ENCODE results near the gene ARHGAP24.

ARHGAP24 gene

DNA sequence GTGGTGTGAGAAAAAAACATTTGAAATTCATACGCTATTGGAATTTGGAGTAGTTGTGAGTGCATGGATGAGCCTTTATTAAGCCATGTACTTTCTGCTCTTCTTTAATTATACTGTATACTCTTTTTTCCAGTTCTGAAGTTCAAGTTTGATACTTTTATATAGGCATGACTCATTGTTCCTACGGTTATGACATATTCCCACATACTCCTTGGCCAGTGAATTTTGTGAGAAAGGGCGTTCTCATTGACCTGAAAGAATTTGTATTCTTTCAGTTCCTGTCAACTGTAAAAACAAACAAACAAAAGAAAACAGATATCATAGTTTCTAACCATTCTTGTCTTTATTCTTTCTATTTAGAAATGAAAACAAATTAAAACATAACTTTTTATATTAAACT, 477.6 kb downstream of the ARHGAP24 start:
- DNase-seq (ENCODE audit: low read depth): peak; percentile 83
- TF ChIP-seq, protein P1, sequence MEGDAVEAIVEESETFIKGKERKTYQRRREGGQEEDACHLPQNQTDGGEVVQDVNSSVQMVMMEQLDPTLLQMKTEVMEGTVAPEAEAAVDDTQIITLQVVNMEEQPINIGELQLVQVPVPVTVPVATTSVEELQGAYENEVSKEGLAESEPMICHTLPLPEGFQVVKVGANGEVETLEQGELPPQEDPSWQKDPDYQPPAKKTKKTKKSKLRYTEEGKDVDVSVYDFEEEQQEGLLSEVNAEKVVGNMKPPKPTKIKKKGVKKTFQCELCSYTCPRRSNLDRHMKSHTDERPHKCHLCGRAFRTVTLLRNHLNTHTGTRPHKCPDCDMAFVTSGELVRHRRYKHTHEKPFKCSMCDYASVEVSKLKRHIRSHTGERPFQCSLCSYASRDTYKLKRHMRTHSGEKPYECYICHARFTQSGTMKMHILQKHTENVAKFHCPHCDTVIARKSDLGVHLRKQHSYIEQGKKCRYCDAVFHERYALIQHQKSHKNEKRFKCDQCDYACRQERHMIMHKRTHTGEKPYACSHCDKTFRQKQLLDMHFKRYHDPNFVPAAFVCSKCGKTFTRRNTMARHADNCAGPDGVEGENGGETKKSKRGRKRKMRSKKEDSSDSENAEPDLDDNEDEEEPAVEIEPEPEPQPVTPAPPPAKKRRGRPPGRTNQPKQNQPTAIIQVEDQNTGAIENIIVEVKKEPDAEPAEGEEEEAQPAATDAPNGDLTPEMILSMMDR (conservative IDR thresholded peaks at IDR 0.05; ENCODE audit: control insufficient read depth, insufficient read depth, low read depth, low read length): no peak
- no peak overlapping the region for H3K4me3 ChIP-seq (ENCODE audit: control insufficient read depth, low read depth, low read length)

DNA sequence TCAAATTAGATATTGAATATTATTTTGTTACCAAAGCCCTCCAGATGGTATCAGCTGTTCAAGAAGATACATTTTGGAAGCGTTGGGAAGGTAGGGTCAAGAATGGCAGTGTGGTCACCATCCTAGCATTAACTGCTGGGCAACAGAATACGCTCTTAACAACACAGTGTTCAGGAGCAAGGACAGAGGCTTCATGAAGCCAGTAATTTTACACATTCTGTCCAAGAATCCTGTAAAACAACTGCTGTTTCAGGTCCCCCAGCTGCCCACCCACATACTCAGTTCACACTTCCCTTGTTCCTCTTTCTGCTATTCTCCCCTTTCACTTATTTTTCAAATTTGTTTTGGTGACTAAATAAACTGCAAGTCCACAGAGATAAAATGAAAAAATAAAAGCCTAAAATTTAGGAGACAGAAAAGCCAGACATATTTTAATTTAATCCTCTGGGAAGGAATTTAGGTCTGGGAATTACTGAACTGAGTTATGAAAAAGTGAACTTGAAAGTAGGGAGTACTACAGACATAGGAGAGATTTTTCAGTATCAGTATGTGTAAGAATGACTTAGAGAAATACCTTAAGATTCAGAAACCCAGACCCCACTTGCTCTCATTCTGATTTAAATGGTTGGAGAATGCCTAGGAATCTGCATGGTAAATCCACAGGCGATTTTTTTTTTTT, 478.2 kb downstream of the ARHGAP24 start:
- no peak for DNase-seq (ENCODE audit: low read depth)
- no peak overlapping the region for H3K4me3 ChIP-seq (ENCODE audit: control insufficient read depth, low read depth, low read length)
- TF ChIP-seq, protein P1 (conservative IDR thresholded peaks at IDR 0.05; ENCODE audit: control insufficient read depth, insufficient read depth, low read depth, low read length): no peak

DNA sequence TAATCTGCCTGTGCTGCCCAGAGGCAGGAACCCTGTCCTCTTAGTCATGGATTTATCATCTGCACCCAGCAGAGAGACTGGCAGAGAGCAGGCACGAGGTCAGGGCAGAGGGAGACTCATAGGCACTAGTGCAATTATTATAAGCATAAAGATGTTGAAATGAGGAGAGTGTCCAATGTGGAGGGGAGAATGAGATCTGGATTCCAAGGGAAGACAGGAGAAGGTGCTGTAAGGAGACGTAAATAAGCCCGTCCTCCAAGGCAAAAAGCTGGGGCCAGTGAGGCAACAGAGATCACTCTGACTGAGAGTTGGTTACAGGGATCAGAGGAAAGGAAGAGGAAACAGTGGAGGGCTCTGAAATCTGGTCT, 478.7 kb downstream of the ARHGAP24 start:
- DNase-seq (ENCODE audit: low read depth): peak; percentile 66
- H3K4me3 ChIP-seq (ENCODE audit: control insufficient read depth, low read depth, low read length): no peak overlapping the region
- TF ChIP-seq, protein P1 (conservative IDR thresholded peaks at IDR 0.05; ENCODE audit: control insufficient read depth, insufficient read depth, low read depth, low read length): no peak

DNA sequence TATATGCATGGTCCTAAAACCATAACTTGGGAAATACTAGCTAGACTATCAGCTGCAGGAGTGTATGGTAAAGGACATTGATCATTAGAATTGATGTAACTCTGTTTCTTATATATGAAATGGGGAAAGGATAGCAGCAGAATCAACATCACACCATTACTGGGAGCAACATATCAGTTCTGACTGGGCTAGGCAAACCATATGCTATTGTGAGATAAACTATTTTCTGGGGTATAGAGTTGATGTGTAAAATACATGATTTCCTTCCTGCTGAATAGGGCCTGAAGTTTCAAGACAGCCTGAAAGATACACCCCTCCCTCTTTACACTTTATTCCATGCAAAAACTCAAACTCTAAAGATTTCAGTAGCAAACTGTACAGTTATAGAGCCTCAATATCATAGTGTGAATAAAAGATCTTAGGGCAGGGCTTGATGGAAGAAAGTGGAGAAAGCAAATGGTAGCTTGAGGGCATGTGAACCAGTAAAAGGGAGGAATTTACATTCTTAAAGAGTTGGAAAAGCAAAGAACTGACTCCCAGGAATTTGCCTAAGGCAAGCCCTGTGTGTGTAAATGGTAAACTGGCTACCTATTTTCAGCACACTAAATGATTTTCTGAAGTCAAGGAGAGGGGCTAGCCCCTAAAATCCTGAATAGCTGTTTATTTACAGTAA, 480.8 kb downstream of the ARHGAP24 start:
- H3K4me3 ChIP-seq (ENCODE audit: control insufficient read depth, low read depth, low read length): no peak overlapping the region
- TF ChIP-seq, protein P1 (conservative IDR thresholded peaks at IDR 0.05; ENCODE audit: control insufficient read depth, insufficient read depth, low read depth, low read length): no peak
- no peak for DNase-seq (ENCODE audit: low read depth)

DNA sequence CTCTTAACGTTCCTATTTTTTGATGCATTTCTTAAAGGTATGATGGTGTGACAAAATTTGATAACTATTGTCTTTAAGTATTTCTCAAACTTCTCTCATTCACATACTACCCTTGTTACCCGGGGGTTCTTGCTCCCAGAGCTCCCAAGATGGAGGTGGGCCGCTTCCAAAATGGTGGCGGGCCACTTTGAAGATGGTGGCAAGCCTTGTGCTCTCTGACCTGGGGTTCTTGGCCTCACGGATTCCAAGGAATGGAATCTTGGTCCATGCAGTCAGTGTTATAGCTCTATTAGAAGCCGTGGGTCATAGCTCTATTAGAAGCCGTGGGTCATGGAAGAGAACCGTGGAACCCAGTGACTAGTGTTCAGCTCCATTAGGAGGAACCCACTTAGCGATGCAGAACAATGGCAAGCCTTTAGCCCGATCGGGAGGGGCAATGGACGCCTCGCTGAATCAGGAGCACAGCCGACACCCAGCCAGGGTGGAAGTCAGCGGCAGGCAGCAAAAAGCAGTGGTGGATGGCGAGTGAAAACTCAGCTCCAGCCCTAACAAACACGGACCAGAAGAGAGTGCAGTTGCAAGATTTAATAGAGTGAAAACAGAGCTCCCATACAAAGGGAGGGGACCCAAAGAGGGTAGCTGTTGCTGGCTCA, 481.5 kb downstream of the ARHGAP24 start:
- DNase-seq (ENCODE audit: low read depth): no peak
- no peak overlapping the region for H3K4me3 ChIP-seq (ENCODE audit: control insufficient read depth, low read depth, low read length)
- TF ChIP-seq, protein P1 (conservative IDR thresholded peaks at IDR 0.05; ENCODE audit: control insufficient read depth, insufficient read depth, low read depth, low read length): no peak

DNA sequence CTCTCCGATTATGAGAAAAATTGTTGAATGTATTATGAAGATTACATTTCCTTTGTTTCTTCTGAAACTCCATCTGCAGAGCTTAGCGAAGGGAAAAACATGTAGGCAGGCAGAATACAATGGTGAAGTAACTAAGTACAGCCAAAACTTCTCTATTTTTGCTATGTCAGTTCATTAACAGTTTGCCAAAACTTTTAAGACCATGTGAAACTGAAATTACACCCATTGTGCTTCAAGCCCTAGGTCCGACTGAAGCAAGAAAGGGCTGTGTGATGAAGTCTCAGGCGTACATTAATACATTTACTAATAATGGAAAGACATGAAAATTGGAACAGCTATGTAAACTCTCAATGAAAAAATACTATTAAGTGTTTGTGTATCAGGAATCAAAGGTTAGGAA, 486.9 kb downstream of the ARHGAP24 start:
- no peak for DNase-seq (ENCODE audit: low read depth)

More for the DNA sequence above, 486.9 kb downstream of the ARHGAP24 start:
- no peak overlapping the region for H3K4me3 ChIP-seq (ENCODE audit: control insufficient read depth, low read depth, low read length)
- TF ChIP-seq, protein P1 (conservative IDR thresholded peaks at IDR 0.05; ENCODE audit: control insufficient read depth, insufficient read depth, low read depth, low read length): no peak
